ENCODE measurements around the gene SLC38A8.

Gene SLC38A8

DNA sequence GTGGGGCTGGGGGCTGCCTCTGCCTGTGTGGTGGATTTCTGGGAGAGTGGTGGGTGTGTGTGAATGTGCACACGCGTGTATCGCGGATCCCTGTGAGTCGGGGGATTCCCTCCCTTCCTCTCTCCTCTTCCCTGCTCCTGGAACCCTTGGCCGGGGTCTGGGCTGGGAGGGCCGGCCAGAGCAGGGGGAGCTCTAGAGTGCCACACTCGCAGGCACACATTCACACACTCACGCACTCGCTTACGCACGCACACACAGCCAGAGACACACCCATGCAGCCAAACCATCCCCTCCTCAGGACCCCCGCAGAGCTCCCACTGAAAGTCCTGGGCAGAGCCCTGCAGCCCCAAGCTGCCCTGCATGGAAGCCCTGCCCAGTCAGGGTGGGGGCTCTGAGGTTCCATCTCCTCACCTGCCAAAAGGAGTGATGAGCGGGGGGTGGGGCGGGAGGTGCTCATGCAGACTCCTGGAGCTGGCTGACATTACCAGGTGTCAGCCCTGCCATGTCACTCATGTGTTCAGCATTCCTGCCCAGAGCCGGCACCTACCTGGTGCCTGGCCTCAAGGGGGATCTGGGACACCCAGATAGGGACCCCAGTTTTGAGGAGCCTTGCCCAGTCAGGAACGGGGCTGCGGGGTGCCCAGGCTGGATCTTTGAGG is 72.7 kb downstream of the SLC38A8 start:
- DNase-seq (ENCODE audit: low read depth), result no peak

DNA sequence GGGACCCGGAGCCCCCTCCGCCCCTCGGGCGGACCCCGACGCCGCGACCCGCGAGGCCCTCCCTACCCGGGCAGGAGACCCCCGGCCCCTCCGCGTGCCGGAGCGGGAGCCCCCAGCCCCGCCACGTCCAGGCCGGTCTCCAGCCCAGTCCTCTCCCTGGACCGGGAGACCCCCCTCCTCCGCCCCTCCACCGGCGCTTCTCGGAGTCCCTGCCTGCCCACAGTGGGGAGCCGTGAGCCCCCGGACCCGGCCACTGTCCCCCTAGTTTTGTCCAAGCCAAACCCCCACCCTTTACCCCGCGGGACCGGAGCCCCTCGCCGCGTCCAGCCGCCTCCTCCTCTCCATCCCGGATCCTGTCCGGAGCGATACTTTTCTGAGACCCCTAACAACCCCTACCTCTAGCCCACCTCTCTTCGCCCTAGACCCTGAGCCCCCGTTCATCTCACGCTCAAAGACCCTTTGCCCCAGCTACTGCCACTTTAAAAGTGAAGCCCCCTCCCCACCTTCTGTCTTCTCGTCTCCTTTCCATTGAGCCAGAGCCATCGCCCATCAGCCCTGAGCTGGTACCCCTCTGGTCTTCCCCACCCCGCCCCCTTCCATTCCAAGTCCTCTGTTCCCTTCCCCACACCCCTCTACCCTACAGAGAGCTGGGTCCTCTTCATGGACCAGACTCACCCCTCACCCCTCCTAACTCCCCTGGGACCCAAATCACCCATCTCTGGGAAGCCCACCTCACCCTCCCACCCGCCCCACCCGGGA is 73.5 kb downstream of the SLC38A8 start:
- no peak for DNase-seq (ENCODE audit: low read depth)

DNA sequence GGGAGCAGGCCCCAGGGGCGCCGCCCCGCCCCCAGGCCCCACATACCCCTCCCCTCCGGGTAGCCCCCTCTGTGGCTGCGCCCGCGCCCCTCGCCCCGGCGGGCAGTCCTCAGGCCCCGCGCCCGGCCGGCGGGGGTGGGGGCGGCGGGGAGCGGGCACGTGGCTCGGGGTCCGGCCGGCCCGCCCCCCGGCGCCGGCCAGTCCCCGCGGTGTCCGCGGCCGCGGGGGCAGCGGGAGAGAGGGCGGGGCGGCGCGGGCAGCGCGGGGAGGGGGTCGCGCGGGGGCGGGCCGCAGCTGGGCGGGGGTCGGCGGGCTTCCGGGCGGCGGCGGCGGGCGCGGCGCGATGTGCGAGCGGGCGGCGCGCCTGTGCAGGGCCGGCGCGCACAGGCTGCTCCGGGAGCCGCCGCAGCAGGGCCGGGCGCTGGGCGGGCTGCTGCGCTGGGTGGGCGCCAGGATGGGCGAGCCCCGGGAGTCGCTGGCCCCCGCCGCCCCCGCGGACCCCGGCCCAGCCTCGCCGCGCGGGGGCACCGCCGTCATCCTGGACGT is 74.2 kb downstream of the SLC38A8 start:
- DNase-seq (ENCODE audit: low read depth), result no peak

DNA sequence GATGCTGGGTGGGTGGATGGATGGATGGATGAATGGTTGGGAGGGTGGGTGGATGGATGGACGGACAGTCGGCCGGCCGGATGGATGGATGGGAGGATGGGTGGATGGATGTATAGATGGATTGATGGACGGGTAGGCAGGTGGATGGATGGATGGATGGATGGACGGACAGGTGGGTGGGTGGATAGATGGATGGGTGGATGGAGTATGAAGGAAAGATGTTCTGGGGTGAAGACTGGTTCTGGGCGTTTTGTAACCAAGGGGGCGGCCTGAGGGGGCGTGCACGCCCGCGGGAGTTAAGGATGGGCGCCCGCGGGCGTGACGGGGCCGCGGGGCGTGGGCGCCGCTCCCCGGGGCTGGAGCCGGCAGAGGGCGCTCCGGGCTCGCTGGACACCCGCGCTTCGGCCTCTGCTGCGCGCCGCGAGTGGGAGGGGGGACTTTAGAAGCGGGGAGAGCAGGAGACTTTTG is 74.7 kb downstream of the SLC38A8 start, which contains the start of gene NECAB2:
TSS of gene NECAB2 (plus strand) at position 407 of the 468 bp plus-strand sequence. CDS start 405 bp downstream, outside the sequence.
- peak; percentile 35 for DNase-seq (ENCODE audit: low read depth)

DNA sequence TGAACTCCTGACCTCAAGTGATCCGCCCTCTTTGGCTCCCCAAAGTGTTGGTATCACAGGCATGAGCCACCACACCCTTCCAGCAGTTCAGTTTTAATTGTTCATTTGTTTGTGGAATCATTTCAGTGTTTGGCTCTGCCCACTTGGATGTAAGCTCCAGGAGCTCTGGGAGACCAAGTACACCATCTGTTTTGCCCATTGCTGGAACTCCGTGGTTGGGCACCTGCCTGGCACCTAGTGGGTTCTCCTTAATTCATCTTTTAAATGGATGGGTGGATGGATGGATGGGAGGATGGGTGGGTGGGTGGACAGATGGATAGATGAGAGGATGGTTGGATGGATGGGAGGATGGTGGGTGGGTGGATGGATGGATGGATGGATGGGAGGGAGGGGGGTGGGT is 75.5 kb downstream of the SLC38A8 start:
- DNase-seq (ENCODE audit: low read depth), result no peak

DNA sequence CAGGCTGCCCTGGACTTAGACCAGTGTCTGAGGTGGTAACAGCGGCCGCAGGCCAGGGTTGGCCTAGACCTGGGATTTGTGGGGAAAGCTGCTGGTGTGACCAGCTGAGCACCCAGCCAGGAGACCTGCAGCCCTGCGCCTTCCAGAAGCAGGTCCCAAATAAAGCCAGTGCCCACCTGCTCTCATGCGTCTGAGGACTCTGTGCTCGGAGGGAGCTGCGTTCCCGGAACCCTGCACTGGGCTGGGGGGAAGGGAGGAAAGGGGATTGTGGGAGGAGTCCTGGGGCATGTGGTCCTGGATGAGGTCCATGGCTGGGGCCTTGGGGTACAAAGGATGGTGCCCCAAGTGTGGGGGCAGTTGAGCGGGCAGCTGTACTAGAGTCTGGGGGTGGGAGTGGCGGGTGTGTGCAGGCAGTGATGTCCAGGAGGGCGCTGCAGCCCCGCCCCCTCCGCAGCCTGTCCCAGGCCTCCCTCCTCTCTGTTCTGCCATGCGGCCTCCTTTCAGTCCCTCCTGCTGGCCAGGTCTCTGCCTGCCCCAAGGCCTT is 76.4 kb downstream of the SLC38A8 start:
- DNase-seq (ENCODE audit: low read depth), result no peak

DNA sequence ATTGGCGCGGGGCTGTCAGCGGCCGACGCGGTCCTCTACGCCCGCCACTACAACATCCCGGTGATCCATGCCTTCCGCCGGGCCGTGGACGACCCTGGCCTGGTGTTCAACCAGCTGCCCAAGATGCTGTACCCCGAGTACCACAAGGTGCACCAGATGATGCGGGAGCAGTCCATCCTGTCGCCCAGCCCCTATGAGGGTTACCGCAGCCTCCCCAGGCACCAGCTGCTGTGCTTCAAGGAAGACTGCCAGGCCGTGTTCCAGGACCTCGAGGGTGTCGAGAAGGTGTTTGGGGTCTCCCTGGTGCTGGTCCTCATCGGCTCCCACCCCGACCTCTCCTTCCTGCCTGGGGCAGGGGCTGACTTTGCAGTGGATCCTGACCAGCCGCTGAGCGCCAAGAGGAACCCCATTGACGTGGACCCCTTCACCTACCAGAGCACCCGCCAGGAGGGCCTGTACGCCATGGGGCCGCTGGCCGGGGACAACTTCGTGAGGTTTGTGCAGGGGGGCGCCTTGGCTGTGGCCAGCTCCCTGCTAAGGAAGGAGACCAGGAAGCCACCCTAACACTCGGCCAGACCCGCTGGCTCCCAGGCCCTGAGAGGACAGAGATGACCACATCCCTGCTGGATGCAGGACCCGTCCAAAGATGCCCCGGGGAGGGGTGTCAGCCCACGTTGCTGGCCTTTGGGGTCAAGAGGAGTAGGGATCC is 77.0 kb downstream of the SLC38A8 start:
- DNase-seq (ENCODE audit: low read depth), result no peak

DNA sequence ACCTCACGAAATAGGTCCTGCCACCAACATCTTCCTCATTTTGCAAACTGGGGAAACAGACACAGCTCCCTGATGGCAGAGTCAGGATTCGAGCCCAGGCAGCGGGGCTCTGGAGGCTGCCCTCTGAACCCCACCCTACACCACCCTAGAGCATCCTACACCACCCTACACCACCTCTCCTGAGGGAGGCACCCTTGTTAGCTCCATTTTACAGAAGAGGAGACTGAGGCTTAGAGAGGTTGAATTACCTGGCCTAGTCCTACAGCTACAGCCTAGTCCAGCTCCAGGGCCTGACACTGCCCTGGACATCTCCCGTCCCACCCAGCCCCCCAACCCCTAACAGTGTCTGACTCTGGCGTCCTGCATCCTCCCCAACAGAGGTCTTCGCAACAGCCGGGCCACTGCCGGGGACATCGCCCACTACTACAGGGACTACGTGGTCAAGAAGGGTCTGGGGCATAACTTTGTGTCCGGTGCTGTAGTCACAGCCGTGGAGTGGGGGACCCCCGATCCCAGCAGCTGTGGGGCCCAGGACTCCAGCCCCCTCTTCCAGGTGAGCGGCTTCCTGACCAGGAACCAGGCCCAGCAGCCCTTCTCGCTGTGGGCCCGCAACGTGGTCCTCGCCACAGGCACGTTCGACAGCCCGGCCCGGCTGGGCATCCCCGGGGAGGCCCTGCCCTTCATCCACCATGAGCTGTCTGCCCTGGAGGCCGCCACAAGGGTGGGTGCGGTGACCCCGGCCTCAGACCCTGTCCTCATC is 77.7 kb downstream of the SLC38A8 start:
- no peak for DNase-seq (ENCODE audit: low read depth)

DNA sequence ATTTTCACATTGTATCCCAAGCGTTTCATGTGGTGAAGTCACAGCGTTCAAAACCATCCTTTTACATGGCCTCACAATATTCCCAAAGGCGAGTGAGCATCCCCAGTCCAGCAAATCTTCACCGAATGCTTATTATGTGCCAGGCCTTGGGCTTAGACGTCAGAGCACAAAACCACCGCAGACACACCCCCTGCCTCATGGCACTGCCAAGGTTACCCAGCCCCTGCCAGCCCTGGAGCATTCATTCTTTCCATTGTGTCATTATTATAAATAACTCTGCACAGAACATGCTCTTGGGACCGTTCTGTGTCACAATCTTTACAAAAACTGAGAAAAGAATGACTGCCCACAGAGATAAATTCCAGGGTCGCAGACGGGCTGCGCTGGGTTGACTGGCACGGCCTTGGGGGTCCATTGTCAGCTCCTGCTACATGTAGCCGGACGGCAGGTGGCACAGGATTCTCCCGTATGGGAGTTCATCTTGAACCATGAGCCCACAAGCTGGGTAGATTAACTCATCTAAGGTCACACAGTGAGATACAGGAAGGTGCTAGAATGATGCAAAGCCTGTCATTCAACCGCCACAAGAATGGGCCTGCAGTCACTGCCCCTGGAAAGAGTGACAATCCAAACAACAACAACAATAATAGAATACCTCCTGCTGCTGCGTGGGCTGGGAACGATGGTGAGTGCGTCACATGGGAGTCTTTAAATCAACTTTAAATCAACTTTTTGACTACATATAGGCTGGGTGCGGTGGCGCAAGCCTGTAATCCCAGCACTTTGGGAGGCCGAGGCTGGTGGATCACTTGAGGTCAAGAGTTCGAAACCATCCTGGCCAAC is 79.1 kb downstream of the SLC38A8 start:
- no peak for DNase-seq (ENCODE audit: low read depth)

DNA sequence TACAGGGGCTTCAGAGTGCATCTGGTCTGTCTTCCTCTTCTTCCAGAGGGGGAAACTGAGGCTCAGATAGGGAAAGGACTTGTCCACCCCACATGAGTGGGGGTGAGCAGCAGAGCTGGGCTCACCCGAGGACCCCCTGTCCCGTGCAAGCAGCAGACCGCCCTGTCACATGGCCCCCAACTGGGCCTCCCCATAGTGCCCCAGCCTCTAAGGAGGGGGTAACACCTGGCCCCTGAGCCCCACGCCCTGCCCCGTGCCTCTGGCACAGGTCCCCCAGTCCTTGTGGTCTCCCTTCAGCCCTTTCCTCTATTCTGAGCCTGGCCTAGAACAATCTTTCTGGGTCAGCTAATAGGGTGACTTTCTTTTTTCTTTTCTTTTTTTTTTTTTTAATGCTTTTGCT is 81.0 kb downstream of the SLC38A8 start:
- DNase-seq (ENCODE audit: low read depth), result no peak

DNA sequence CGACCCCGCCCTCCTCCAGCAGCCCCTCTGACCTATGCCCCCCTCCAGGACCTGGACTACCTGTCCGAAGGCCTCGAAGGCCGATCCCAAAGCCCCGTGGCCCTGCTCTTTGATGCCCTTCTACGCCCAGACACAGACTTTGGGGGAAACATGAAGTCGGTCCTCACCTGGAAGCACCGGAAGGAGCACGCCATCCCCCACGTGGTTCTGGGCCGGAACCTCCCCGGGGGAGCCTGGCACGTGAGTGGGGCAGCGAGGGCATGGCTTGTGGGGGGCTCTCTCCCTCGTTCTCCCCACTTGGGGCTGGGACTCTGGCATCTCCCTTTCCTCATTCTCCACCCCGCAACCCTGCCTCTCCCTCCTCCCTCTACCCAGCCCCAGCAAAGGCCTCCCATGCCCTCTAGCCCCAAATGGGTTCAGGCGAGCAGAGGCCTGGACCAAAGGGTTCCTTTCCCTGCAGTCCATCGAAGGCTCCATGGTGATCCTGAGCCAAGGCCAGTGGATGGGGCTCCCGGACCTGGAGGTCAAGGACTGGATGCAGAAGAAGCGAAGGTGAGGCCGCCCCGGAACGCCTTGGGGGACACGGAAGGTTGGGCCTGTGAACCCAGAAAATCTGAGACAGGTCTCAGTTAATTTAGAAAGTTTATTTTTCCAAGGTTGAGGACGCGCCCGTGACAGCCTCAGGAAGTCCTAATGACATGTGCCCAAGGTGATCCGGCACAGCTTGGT is 81.9 kb downstream of the SLC38A8 start:
- DNase-seq (ENCODE audit: low read depth), result no peak

All from activated T-cell treated with anti-CD3 and anti-CD28 coated beads for 48 hours (primary cell).